ENCODE data around the gene ID1.

The ID1 gene

DNA sequence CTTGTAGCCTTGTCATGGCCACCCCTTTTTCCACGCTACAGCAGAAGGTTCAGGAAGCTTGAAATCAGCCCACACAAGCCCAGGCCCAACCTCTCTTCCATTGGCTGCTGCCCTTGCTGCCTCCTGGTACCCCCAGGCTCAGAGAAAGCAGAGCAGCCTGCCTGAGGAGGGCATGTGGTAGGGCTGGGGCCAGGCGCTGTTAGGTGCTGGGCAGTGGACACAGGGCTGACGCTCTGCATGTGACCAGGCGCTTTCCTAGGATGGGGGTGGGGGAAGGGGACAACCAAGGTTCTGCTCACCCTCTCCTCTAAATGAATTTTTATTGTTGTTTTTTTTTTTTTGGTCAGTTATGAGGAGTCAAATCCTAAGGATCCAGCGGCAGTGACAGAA lies 36.3 kb upstream of the ID1 start:
- Histone ChIP-seq H3K36me3 (peaks cover 36% of the 10 kb centered on the region), H3K27me3 (no peaks in the 10 kb centered on the region), H3K4me1 (peaks cover 38% of the 10 kb centered on the region), H3K4me3 (ENCODE audit: low read depth, low read length) (no peak overlapping the region), H3K9me3 (no peaks in the 10 kb centered on the region)
- peak; percentile 59 for DNase-seq
- TF ChIP-seq, protein P1, sequence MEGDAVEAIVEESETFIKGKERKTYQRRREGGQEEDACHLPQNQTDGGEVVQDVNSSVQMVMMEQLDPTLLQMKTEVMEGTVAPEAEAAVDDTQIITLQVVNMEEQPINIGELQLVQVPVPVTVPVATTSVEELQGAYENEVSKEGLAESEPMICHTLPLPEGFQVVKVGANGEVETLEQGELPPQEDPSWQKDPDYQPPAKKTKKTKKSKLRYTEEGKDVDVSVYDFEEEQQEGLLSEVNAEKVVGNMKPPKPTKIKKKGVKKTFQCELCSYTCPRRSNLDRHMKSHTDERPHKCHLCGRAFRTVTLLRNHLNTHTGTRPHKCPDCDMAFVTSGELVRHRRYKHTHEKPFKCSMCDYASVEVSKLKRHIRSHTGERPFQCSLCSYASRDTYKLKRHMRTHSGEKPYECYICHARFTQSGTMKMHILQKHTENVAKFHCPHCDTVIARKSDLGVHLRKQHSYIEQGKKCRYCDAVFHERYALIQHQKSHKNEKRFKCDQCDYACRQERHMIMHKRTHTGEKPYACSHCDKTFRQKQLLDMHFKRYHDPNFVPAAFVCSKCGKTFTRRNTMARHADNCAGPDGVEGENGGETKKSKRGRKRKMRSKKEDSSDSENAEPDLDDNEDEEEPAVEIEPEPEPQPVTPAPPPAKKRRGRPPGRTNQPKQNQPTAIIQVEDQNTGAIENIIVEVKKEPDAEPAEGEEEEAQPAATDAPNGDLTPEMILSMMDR (IDR thresholded peaks at IDR 0.05; ENCODE audit: low read depth, low read length), result no peak

- peaks cover 38% of the 10 kb centered on the region for H3K4me1 ChIP-seq
Measured at GRCh38 chr20:31569163-31570020, 35.7 kb upstream of the ID1 start.

GRCh38 chr20:31570021-31570463 lies 35.0 kb upstream of the ID1 start:
- no peak overlapping the region for H3K4me3 ChIP-seq (ENCODE audit: low read depth, low read length)
- TF ChIP-seq, protein P1 (IDR thresholded peaks at IDR 0.05; ENCODE audit: low read depth, low read length), result no peak
- H3K9me3 ChIP-seq, result no peaks in the 10 kb centered on the region
- DNase-seq, result no peak
- peaks cover 29% of the 10 kb centered on the region for H3K36me3 ChIP-seq
- H3K27me3 ChIP-seq, result no peaks in the 10 kb centered on the region
- H3K4me1 ChIP-seq, result peaks cover 38% of the 10 kb centered on the region

More at GRCh38 chr20:31569163-31570020, 35.7 kb upstream of the ID1 start:
- Histone ChIP-seq H3K27me3 (no peaks in the 10 kb centered on the region), H3K4me3 (ENCODE audit: low read depth, low read length) (no peak overlapping the region), H3K9me3 (no peaks in the 10 kb centered on the region), H3K36me3 (peaks cover 30% of the 10 kb centered on the region)
- TF ChIP-seq, protein P1 (IDR thresholded peaks at IDR 0.05; ENCODE audit: low read depth, low read length), result peak; percentile 91
- peak; percentile 78 for DNase-seq

- Histone ChIP-seq H3K4me1 (peaks cover 38% of the 10 kb centered on the region), H3K9me3 (no peaks in the 10 kb centered on the region), H3K4me3 (ENCODE audit: low read depth, low read length) (no peak overlapping the region), H3K36me3 (peaks cover 24% of the 10 kb centered on the region), H3K27me3 (no peaks in the 10 kb centered on the region)
- TF ChIP-seq, protein P1 (IDR thresholded peaks at IDR 0.05; ENCODE audit: low read depth, low read length), result no peak
- peak; percentile 92 for DNase-seq
Measured at GRCh38 chr20:31570735-31571617, 34.1 kb upstream of the ID1 start.

DNA sequence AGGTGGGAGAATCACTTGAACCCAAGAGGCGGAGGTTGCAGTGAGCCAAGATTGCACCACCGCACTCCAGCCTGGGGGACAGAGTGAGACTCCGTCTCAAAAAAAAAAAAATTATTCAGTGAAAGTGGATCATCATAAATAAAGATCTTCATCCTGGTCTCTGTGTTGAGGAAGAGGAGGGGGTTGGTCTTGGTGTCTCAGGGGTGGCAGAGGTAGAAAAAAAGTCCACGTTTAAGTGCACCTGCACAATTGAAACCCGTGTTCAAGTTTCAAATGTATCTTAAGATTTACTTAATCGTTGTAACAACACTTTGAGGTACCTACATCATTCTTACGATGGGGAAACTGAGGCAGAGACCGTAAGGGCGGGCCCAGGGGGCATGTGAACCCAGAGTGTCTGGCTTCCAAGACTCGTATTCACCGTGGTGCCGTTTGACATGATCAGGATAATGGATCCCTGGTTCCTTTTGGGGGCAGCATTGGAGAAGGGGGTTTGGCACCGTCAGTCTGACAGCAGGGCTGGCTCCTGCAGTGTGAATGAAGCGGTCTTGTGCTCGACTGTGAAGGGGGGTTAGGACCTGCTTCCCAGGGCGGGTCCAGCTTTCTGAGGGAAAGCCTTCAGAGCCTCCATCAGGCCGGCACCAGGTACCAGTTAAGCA lies 32.9 kb upstream of the ID1 start:
- TF ChIP-seq, protein P1 (IDR thresholded peaks at IDR 0.05; ENCODE audit: low read depth, low read length), result no peak; the same call in 1 of the 2 replicates
- H3K27me3 ChIP-seq, result no peaks in the 10 kb centered on the region
- H3K4me3 ChIP-seq (ENCODE audit: low read depth, low read length), result peak overlapping the region; percentile 58
- no peaks in the 10 kb centered on the region for H3K9me3 ChIP-seq
- DNase-seq, result no peak
- H3K36me3 ChIP-seq, result peaks cover 17% of the 10 kb centered on the region
- H3K4me1 ChIP-seq, result peaks cover 38% of the 10 kb centered on the region

Data from BE2C (cell line).